Measurements from ENCODE around the gene NOG.

Gene NOG

DNA sequence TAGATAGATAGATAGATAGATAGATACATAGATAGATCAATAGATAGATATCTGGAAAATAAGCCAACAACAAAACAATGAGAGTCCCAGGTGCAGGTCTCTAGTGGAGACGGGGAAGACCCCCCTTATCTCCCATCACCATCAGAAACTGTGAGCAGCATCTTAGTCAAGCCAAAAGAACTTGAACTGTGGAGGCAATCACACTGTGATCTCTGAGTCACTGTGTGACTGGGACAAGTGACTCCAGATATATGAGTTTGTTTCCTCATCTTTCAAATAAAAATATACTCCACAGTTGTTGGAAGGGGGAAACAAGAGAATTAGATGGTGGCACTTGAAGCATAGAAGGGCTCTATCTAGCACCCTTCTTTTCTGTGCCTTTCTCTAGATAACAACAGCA, 42.1 kb downstream of the NOG start:
- DNase-seq (ENCODE audit: low read depth, low spot score): no peak

- no peak for DNase-seq (ENCODE audit: low read depth, low spot score)
Measured at GRCh38 chr17:56636265-56636664, 42.8 kb downstream of the NOG start.

DNA sequence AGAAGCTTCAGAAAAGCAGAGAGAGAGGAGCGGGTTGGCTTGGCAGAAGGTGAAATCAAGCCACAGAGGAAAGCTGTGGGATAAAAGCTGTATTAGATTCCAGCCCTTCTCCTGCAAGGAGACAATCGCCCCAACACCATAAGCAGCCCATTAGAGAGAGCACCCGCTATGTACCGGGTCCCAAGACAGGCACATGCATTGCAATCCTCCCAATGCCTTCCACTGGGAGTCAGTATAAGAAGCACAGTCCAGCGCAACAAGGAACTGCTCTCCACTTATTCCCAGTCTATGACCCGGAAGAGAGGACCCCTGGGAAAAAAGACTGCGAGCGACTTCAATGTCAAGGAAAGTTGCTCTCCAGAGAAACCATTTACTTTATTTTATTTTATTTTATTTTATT, 43.8 kb downstream of the NOG start:
- no peak for DNase-seq (ENCODE audit: low read depth, low spot score)

DNA sequence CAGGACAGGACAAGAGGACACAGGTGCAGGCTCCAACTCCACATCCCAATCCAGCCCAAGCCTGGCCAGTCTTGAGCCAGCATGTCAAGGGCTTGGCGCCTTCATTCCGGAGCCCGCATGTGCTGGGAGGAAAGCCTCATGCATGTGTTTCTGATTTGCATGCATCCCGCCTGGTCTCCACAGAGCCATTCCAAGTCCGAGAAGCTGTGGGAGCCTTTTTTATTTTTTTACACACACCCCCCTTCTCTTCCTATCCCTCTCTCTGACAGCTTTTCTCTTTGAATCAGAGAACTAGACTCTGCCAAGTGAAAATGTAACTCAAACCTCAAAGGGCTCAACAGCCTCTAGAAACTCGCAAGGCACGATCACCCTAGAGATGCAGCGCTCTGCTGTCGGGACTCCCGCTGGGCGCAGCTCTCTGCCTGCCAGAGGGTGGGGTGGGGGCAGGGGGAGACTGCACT, 45.1 kb downstream of the NOG start:
- DNase-seq (ENCODE audit: low read depth, low spot score): no peak

DNA sequence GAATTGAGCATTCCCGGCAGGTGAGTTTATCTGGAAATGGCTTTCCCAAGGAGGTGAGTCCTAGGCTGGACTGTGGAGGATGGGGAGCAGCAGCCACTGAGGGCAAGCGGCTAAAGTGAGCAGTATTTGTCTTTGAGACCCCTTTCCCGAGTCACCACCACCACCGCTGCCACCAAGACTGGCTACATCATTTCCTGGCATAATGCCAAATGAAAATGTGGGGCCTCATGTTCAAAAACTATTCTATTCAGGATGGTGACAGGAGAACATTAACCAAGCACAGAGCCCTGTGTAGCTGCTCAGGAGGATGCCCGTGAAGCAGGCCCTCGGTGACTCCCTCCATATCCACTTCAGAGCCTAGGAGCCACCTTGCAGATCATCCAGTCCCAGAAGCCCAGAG, 46.0 kb downstream of the NOG start:
- no peak for DNase-seq (ENCODE audit: low read depth, low spot score)

- DNase-seq (ENCODE audit: low read depth, low spot score): no peak
Measured at GRCh38 chr17:56640116-56640515, 46.6 kb downstream of the NOG start.

DNA sequence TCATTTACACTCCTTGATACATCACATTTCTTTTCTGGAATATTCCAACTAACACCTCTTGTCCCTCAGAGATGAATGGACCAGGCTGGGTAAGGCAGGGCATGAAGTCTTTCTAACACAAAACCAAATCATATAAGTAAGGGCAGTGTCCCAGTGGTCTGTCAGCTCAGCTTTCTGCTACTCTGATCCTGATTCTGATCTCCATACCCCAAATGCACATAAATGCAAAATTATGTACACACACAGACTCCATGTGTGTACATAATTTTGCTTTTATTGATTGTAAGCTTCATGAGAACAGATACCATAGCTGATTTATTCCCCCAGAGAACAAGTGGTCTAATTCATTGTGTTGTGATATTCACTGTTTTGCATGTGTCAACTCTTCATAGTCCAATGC, 47.9 kb downstream of the NOG start:
- no peak for DNase-seq (ENCODE audit: low read depth, low spot score)

- no peak for DNase-seq (ENCODE audit: low read depth, low spot score)
Measured at GRCh38 chr17:56641894-56642293, 48.4 kb downstream of the NOG start.

DNA sequence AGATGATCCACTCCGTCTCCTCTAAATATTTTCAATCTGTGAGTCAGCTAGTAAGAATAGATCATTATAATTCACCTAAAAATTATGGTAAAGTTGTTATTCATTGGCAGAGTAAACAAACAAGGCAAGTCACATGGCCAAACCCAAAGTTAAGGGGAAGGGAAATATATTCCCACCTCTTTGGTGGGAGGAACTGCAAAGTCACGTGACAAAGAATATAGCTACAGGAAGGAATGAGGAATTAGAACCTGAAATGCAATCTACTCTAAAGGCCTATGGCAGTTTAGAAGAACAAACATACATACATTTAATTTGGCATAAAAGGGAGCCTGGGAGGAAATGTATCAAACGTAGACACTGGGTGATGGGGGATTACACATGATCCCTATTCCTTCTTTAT, 48.9 kb downstream of the NOG start:
- no peak for DNase-seq (ENCODE audit: low read depth, low spot score)

All from smooth muscle cell of the brain vasculature (primary cell).